ENCODE results near the gene VPS51.

GRCh38 chr11:65147352-65148075 is 51.5 kb downstream of the VPS51 start:
- TF ChIP-seq POLR2A (IDR thresholded peaks at IDR 0.05; ENCODE audit: low read length) = no peak
- TF ChIP-seq GATA1 (IDR thresholded peaks at IDR 0.05; ENCODE audit: low read depth, low read length) = no peak
